ENCODE results near the gene CBX7.

- TF ChIP-seq EZH2 (IDR thresholded peaks at IDR 0.05) (no peak), FOXP2 (optimal IDR thresholded peaks at IDR 0.05; ENCODE audit: control extremely low read depth, extremely low read length, insufficient read depth) (no peak), POLR2AphosphoS5 (IDR thresholded peaks at IDR 0.05; ENCODE audit: borderline replicate concordance, low read depth, low read length) (no peak)
These were observed 24.0 kb downstream of the CBX7 start for GRCh38 chr22:39128508-39128907.
